ENCODE data around the gene SPARCL1. TPM values are rescaled to one million over a fixed set of nuclear protein-coding genes. Genes with fewer than 3 reads are reported as not detected.

Gene SPARCL1
- total RNA-seq, 1 donor from 2014 or later, result 369 TPM

DNA sequence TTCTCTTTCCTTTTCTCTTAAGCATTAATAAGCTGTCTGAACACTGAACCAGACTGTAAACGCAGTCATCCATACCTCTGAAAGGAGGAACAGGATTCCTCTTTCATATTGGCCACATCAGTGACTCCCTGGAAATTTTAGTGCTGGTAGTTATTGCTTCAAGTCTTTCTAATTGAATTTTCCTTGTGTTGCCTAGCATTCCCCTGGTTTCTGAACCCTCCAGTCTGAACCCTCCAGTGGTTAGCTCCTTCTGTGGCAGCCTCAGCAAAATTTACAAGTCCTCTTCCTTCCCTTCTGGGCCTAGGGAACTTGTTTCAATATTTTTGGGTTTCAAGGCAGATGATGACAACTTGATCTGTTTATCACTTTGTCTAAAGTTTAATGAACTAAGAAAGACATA lies 7.9 kb downstream of the SPARCL1 start:
- no peaks in the 10 kb centered on the region for H3K36me3 ChIP-seq
- intact Hi-C loops (cut with DNase I), result no loop called here

DNA sequence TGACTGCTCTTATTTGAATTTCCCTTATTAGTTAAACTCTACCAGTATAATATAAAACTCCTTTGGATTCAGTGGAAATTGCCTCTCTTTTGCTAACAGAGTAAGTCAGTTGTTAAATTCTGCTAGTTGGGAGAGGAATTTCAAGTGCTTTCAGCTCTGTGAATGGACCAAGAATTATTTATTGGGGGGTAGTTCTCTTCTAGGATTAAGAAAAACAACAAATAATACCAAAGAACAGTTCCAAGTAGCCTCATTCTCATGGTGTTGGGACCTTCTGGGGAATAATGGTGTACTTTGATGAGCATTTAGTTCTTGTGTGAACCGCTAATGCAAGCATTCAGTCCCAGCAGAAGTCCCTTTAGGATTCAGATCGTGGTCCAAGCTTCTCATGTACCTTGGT lies 11.6 kb downstream of the SPARCL1 start:
- ATAC-seq (no peak), DNase-seq (no peak)
- TF ChIP-seq, protein P1, sequence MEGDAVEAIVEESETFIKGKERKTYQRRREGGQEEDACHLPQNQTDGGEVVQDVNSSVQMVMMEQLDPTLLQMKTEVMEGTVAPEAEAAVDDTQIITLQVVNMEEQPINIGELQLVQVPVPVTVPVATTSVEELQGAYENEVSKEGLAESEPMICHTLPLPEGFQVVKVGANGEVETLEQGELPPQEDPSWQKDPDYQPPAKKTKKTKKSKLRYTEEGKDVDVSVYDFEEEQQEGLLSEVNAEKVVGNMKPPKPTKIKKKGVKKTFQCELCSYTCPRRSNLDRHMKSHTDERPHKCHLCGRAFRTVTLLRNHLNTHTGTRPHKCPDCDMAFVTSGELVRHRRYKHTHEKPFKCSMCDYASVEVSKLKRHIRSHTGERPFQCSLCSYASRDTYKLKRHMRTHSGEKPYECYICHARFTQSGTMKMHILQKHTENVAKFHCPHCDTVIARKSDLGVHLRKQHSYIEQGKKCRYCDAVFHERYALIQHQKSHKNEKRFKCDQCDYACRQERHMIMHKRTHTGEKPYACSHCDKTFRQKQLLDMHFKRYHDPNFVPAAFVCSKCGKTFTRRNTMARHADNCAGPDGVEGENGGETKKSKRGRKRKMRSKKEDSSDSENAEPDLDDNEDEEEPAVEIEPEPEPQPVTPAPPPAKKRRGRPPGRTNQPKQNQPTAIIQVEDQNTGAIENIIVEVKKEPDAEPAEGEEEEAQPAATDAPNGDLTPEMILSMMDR (IDR thresholded peaks at IDR 0.05), result no peak
- Histone ChIP-seq H3K27me3 (no peaks in the 10 kb centered on the region), H3K4me1 (peaks cover 21% of the 10 kb centered on the region), H3K36me3 (no peaks in the 10 kb centered on the region), H3K4me3 (no peak overlapping the region), H3K9me3 (no peaks in the 10 kb centered on the region), H3K27ac (no peak overlapping the region)
- intact Hi-C loops (cut with DNase I), result no loop called here

More for the DNA sequence above, 7.9 kb downstream of the SPARCL1 start:
- TF ChIP-seq, protein P1 (IDR thresholded peaks at IDR 0.05), result no peak
- DNase-seq (no peak), ATAC-seq (no peak)
- peak overlapping the region; percentile 68 for H3K27ac ChIP-seq
- no peaks in the 10 kb centered on the region for H3K27me3 ChIP-seq
- peaks cover 31% of the 10 kb centered on the region for H3K4me1 ChIP-seq
- H3K4me3 ChIP-seq, result no peak overlapping the region
- H3K9me3 ChIP-seq, result no peaks in the 10 kb centered on the region

DNA sequence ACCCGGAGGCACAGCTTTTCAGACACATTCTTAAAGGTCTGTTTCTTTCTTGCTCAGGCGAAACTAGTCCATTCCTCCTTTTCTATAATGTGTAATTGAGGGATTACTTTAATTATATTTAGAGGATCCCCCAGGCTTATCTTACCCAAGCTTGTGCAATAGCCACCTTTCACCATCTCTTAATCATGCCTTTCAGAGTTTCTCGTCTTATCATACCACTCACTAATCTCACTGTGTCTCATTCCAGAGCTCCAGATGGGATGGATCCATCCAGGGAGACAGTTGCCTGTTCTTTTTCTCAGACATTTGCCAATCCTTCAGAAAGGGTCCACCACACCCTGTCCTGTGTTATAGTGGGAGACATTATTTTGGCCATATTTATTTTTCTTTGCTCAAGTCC lies 12.5 kb downstream of the SPARCL1 start:
- Histone ChIP-seq H3K9me3 (no peaks in the 10 kb centered on the region), H3K4me1 (peaks cover 19% of the 10 kb centered on the region), H3K27ac (no peak overlapping the region), H3K4me3 (no peak overlapping the region), H3K27me3 (no peaks in the 10 kb centered on the region), H3K36me3 (no peaks in the 10 kb centered on the region)
- no peak for DNase-seq
- TF ChIP-seq, protein P1 (IDR thresholded peaks at IDR 0.05), result no peak
- ATAC-seq, result no peak
- intact Hi-C loops (cut with DNase I), result no loop called here

DNA sequence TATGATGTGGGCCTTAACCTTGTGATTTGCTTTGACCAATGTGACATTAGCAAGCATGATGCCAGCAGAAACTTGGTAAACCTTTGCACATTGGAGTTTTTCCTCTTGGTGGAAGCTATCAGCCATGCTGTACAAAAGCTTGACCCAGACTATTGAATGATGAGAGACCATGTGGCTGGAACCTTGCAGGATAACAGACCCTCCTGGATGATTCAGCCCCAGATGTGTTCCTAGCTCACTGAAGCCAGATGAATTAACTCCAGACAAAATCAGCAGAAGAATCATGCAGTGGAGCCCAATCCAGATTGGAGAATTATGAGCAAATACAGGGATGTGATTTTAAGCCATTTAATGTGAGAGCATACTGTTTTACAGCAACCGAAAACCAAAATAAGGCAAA lies 16.8 kb downstream of the SPARCL1 start:
- TF ChIP-seq, protein P1 (IDR thresholded peaks at IDR 0.05), result no peak
- intact Hi-C loops (cut with DNase I), result no loop called here
- ATAC-seq, result no peak
- peaks cover 7% of the 10 kb centered on the region for H3K4me1 ChIP-seq
- no peak overlapping the region for H3K27ac ChIP-seq
- no peak for DNase-seq
- H3K27me3 ChIP-seq, result no peaks in the 10 kb centered on the region
- H3K9me3 ChIP-seq, result no peaks in the 10 kb centered on the region
- no peak overlapping the region for H3K4me3 ChIP-seq
- no peaks in the 10 kb centered on the region for H3K36me3 ChIP-seq

DNA sequence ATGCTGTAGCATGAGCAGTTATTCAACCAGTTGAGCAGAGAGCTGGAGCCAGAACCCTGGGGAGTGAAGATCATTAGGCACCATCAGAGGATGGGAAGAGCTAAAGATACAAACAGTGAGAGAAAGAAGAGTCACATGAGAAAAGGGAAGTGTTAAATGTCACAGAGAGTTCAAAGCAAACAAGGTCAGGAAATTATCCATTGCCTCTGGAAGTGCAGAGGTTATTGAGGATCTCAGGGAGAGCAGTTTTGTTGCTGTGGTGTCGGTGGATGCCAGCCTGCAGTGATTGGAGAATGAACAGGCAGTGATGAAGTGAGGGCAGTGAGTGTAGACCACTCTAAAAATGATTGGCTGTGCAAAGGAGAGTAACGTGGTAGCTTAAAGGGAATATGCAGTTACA lies 17.7 kb downstream of the SPARCL1 start:
- ATAC-seq (no peak), DNase-seq (no peak)
- TF ChIP-seq, protein P1 (IDR thresholded peaks at IDR 0.05), result no peak
- Histone ChIP-seq H3K36me3 (no peaks in the 10 kb centered on the region), H3K4me1 (peaks cover 2% of the 10 kb centered on the region), H3K27me3 (no peaks in the 10 kb centered on the region), H3K4me3 (no peak overlapping the region), H3K9me3 (no peaks in the 10 kb centered on the region), H3K27ac (no peak overlapping the region)
- intact Hi-C loops (cut with DNase I), result no loop called here

DNA sequence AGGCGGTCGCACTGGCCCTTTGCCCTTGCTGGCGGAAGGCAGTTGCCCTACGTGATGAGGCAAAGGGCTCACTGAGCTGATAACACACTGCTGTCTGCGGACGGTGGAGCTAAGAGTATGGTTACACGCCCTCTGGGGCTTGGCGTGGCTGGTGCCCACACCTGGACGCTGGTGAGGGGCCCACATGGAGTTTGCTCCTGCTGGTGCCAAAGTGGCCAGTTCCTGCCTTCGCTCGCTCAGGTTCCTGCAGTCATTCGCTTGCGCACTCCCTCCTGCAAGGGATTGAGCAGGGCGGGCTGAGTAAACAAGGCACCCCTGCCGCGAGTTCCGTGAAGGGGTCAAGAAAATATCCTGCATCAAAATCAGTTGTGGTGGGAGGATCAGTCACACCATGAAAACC lies 18.4 kb downstream of the SPARCL1 start:
- H3K27ac ChIP-seq, result no peak overlapping the region
- no peaks in the 10 kb centered on the region for H3K4me1 ChIP-seq
- H3K36me3 ChIP-seq, result no peaks in the 10 kb centered on the region
- intact Hi-C loops (cut with DNase I), result no loop called here
- H3K4me3 ChIP-seq, result no peak overlapping the region
- no peak for DNase-seq
- no peaks in the 10 kb centered on the region for H3K9me3 ChIP-seq
- TF ChIP-seq, protein P1 (IDR thresholded peaks at IDR 0.05), result no peak
- no peaks in the 10 kb centered on the region for H3K27me3 ChIP-seq
- no peak for ATAC-seq
